ENCODE data around the gene AS3MT. TPM values are rescaled to one million over a fixed set of nuclear protein-coding genes. Genes with fewer than 3 reads are reported as not detected.
"Not testable (repeated sequence)": the region's sequence is repeated elsewhere in the genome, so short reads cannot be mapped to it uniquely, and the experiment has no call there.

The AS3MT gene
- total RNA-seq, 1 donor from 2014 or later = 8.3 TPM

GRCh38 chr10:102919992-102920739, 50.9 kb downstream of the AS3MT start:
- H3K9me3 Mint-ChIP-seq (ENCODE audit: unreplicated experiment) = peaks cover 11% of the 10 kb centered on the region
- TF ChIP-seq CTCF (IDR thresholded peaks at IDR 0.05; ENCODE audit: partially characterized antibody, unreplicated experiment) = no peak
- no peak for DNase-seq
- peak overlapping the region; percentile 3 for H3K27ac Mint-ChIP-seq (ENCODE audit: unreplicated experiment)
- H3K4me3 Mint-ChIP-seq (ENCODE audit: unreplicated experiment) = peak overlapping the region; percentile 90
- H3K27me3 Mint-ChIP-seq (ENCODE audit: unreplicated experiment) = peaks cover 9% of the 10 kb centered on the region
- no peaks in the 10 kb centered on the region for H3K36me3 Mint-ChIP-seq (ENCODE audit: unreplicated experiment)
- H3K4me1 Mint-ChIP-seq (ENCODE audit: low read depth, unreplicated experiment) = peaks cover 12% of the 10 kb centered on the region

GRCh38 chr10:102923601-102924000, 54.3 kb downstream of the AS3MT start:
- H3K27ac Mint-ChIP-seq (ENCODE audit: unreplicated experiment) = no peak overlapping the region
- no peak for DNase-seq
- no peak for TF ChIP-seq CTCF (IDR thresholded peaks at IDR 0.05; ENCODE audit: partially characterized antibody, unreplicated experiment)
- H3K36me3 Mint-ChIP-seq (ENCODE audit: unreplicated experiment) = no peaks in the 10 kb centered on the region
- H3K4me1 Mint-ChIP-seq (ENCODE audit: low read depth, unreplicated experiment) = peaks cover 6% of the 10 kb centered on the region
- no peak overlapping the region for H3K4me3 Mint-ChIP-seq (ENCODE audit: unreplicated experiment)
- H3K9me3 Mint-ChIP-seq (ENCODE audit: unreplicated experiment) = peaks cover 7% of the 10 kb centered on the region
- H3K27me3 Mint-ChIP-seq (ENCODE audit: unreplicated experiment) = peaks cover 9% of the 10 kb centered on the region

- H3K4me3 Mint-ChIP-seq (ENCODE audit: unreplicated experiment) = no peak overlapping the region
- no peaks in the 10 kb centered on the region for H3K4me1 Mint-ChIP-seq (ENCODE audit: low read depth, unreplicated experiment)
- H3K27ac Mint-ChIP-seq (ENCODE audit: unreplicated experiment) = no peak overlapping the region
- no peaks in the 10 kb centered on the region for H3K36me3 Mint-ChIP-seq (ENCODE audit: unreplicated experiment)
- H3K9me3 Mint-ChIP-seq (ENCODE audit: unreplicated experiment) = no peaks in the 10 kb centered on the region
- TF ChIP-seq CTCF (IDR thresholded peaks at IDR 0.05; ENCODE audit: partially characterized antibody, unreplicated experiment) = no peak
- DNase-seq = no peak
- no peaks in the 10 kb centered on the region for H3K27me3 Mint-ChIP-seq (ENCODE audit: unreplicated experiment)
These were observed 57.6 kb downstream of the AS3MT start for GRCh38 chr10:102926842-102927241.

- Mint-ChIP-seq H3K4me3 (ENCODE audit: unreplicated experiment) (no peak overlapping the region), H3K27me3 (ENCODE audit: unreplicated experiment) (no peaks in the 10 kb centered on the region), H3K27ac (ENCODE audit: unreplicated experiment) (no peak overlapping the region), H3K36me3 (ENCODE audit: unreplicated experiment) (no peaks in the 10 kb centered on the region), H3K9me3 (ENCODE audit: unreplicated experiment) (no peaks in the 10 kb centered on the region), H3K4me1 (ENCODE audit: low read depth, unreplicated experiment) (no peaks in the 10 kb centered on the region)
- DNase-seq = no peak
- TF ChIP-seq CTCF (IDR thresholded peaks at IDR 0.05; ENCODE audit: partially characterized antibody, unreplicated experiment) = no peak
These were observed 58.2 kb downstream of the AS3MT start for GRCh38 chr10:102927311-102928010.

DNA sequence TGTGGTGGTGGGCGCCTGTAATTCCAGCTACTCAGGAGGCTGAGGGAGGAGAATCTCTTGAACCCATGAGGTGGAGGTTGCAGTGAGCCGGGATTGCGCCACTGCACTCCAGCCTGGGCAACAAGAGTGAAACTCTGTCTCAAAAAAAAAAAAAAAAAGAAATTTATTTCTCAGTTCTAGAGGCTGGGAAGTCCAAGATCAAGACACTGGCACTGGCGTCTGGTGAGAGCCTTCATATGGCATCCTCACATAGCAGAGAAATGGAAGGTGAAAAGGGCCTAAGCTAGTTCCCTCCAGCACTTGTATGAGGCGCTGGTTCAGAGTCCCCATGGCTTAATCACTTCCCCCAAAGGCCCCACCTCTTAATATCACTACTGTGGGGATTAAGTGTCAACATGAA, 59.2 kb downstream of the AS3MT start:
- not testable (repeated sequence) for H3K4me1 Mint-ChIP-seq (ENCODE audit: low read depth, unreplicated experiment); DNase-seq; H3K4me3 Mint-ChIP-seq (ENCODE audit: unreplicated experiment); H3K27me3 Mint-ChIP-seq (ENCODE audit: unreplicated experiment); H3K36me3 Mint-ChIP-seq (ENCODE audit: unreplicated experiment); H3K9me3 Mint-ChIP-seq (ENCODE audit: unreplicated experiment); H3K27ac Mint-ChIP-seq (ENCODE audit: unreplicated experiment)

All from glutamatergic neuron (in vitro differentiated cells).